Right forelimb (tissue), 1 donor: Measurements from ENCODE around the gene TMEM61.
A peak's percentile ranks its signal among the peaks of the same experiment; 100 is the strongest.
"Not testable (repeated sequence)": the region's sequence is repeated elsewhere in the genome, so short reads cannot be mapped to it uniquely, and the experiment has no call there.

ENCODE experiments used
- DNase-seq: peaks from one replicate; pipeline ENCODE4 v3.0.0-alpha.2; 2018

The TMEM61 gene

GRCh38 chr1:54980528-54981241 lies at the start of gene TMEM61:
TSS of gene TMEM61 (plus strand) at chr1:54980628. CDS start at chr1:54981066, 438 bp downstream.
- DNase-seq = no peak

- no peak for DNase-seq
Observed at GRCh38 chr1:54931275-54931840, 49.1 kb upstream of the TMEM61 start.

- not testable (repeated sequence) for DNase-seq
Observed at GRCh38 chr1:54934081-54934480, 46.3 kb upstream of the TMEM61 start.

- DNase-seq = no peak
Observed at GRCh38 chr1:54934869-54935268, 45.6 kb upstream of the TMEM61 start.

GRCh38 chr1:54936791-54937190 lies 43.6 kb upstream of the TMEM61 start:
- no peak for DNase-seq

GRCh38 chr1:54937469-54937868 lies 43.0 kb upstream of the TMEM61 start:
- DNase-seq = no peak

GRCh38 chr1:54938955-54939354 lies 41.5 kb upstream of the TMEM61 start:
- DNase-seq = not testable (repeated sequence)

- DNase-seq = no peak
Observed at GRCh38 chr1:54940042-54940441, 40.4 kb upstream of the TMEM61 start.

- no peak for DNase-seq
Observed at GRCh38 chr1:54942976-54943375, 37.5 kb upstream of the TMEM61 start.

- peak; percentile 61 for DNase-seq
Observed at GRCh38 chr1:54944610-54945392, 35.6 kb upstream of the TMEM61 start.

- no peak for DNase-seq
Observed at GRCh38 chr1:54945393-54945936, 35.0 kb upstream of the TMEM61 start.

GRCh38 chr1:54947540-54947939 lies 32.9 kb upstream of the TMEM61 start:
- DNase-seq = no peak

- DNase-seq = no peak
Observed at GRCh38 chr1:54949053-54949452, 31.4 kb upstream of the TMEM61 start.

- no peak for DNase-seq
Observed at GRCh38 chr1:54950006-54950368, 30.4 kb upstream of the TMEM61 start.

- DNase-seq = peak; percentile 87
Observed at GRCh38 chr1:54950369-54951163, 29.9 kb upstream of the TMEM61 start.

GRCh38 chr1:54951810-54952226 lies 28.6 kb upstream of the TMEM61 start:
- no peak for DNase-seq

- DNase-seq = no peak
Observed at GRCh38 chr1:54952950-54953718, 27.3 kb upstream of the TMEM61 start.

- DNase-seq = no peak
Observed at GRCh38 chr1:54953846-54954245, 26.6 kb upstream of the TMEM61 start.

- no peak for DNase-seq
Observed at GRCh38 chr1:54955359-54955758, 25.1 kb upstream of the TMEM61 start.

- no peak for DNase-seq
Observed at GRCh38 chr1:54956726-54957125, 23.7 kb upstream of the TMEM61 start.

- no peak for DNase-seq
Observed at GRCh38 chr1:54959241-54959640, 21.2 kb upstream of the TMEM61 start.
